Left renal cortex interstitium (tissue), 4 donors: ENCODE measurements around the gene PYDC1. TPM values are rescaled to one million over a fixed set of nuclear protein-coding genes. Genes with fewer than 3 reads are reported as not detected.
"Not testable (repeated sequence)": the region's sequence is repeated elsewhere in the genome, so short reads cannot be mapped to it uniquely, and the experiment has no call there.

Source experiments
- DNase-seq, 4 donors: peaks; one replicate each; pipeline ENCODE4 v3.0.0-alpha.2; 2013; ENCODE audit warnings: low read depth in 4 of 4, low spot score in 2 of 4, missing footprints in 1 of 4
- polyA plus RNA-seq, 4 donors: library from polyadenylated mRNA; unstranded; fragments of 120-200 nt; gene quantifications; one replicate each; pipeline ENCODE4 v1.2.1, GENCODE V29; 2013; ENCODE audit not compliant: insufficient read length in 4 of 4

Gene PYDC1
- polyA plus RNA-seq, 4 donors, result not detected

DNA sequence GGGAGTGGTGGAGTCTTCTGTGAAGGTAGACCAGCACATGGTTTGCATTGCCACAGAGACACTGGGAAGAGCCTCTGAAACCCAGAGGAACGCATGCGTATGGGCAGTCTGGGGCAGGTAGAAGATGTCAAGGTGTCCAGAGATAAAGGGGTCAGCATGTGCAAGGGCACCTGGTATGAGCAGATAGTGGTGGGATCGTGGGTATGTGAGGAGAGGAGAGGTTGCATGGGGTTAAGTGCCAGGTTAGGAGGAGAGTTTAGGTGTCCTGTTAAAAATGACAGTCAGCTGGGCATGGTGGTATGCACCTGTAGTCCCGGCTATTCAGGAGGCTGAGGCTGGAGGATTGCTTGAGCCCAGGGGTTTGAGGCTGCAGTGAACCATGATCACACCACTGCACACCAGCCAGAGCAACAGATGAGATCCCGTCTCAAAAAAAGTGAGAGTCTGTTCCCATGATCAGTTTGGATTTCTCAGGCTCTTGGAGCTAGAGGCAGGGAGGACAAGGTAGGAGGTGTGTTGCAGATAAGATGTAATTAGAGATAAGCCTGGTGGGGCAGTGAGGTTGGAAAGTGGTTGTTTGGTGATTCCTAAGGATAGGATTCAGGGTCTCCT, 17.4 kb downstream of the PYDC1 start:
- DNase-seq, result no peak

DNA sequence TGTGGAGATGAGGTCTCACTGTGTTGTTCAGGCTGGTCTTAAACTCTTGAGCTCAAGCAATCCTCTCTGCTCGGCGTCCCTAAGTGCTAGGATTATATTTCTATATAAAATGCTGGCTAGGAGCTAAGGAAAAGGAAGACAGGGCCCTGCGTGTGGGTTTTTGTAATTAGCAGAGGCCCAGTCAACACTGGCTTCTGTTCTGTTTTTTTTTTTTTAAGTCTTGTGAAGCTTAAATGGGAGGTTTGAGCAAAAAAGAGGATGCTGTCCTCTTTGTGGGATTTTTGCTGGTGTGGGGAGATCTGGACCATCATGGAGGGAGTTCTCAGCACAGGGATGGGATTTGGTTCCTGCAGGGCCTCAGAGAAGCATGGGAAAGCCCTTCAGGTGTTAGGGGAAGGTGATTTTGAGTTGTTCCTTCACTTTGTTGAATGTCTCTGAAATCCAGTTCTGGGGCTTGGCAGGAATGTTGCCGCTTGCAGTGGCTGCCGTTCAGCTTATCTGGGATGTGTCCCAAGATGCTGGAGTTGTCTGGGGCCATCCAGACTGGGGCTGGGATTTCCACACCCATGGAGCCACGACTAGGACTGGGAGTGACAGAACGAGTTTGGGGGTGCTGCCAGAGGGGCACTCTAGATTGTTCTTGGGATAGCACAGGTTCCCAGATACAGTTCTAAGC, 18.6 kb downstream of the PYDC1 start:
- no peak for DNase-seq

- DNase-seq, result no peak
Observed at GRCh38 chr16:31196324-31197088, 20.4 kb downstream of the PYDC1 start.

DNA sequence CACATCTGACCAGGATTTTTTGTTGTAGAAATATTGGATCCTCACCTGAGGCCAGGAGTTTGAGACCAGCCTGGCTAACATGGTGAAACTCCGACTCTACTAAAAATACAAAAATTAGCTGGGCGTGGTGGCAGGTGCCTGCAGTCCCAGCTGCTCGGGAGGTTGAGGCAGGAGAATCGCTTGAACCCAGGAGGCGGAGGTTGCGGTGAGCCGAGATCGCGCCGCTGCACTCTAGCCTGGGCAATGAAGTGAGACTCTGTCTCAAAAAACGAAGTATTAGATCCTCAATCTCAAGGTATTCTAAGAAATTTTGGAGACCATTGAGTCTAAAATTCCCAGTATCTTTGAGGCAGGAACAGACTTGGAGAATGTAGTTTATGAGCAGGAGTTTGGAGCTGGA, 21.1 kb downstream of the PYDC1 start:
- not testable (repeated sequence) for DNase-seq

GRCh38 chr16:31194898-31195297, 22.0 kb downstream of the PYDC1 start:
- DNase-seq, result no peak

DNA sequence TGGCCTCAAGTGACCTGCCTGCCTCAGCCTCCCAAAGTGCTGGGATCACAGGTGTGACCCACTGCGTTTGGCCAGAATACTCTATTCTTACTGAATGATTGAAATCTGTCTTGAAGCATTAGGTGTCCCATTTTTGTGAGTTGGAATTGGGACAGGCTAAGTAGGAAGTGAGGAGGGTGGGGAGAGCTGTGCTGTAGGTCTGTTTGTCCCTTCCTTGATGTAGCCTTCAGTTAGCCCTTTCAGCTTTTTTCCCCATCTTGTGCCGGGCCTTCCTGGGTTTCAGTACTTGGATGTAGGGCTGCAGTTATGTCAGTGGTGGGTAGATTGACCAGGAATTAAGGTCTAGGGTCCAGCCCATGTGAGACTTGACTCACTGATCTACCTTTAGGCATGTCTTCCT, 23.1 kb downstream of the PYDC1 start:
- DNase-seq, result no peak

DNA sequence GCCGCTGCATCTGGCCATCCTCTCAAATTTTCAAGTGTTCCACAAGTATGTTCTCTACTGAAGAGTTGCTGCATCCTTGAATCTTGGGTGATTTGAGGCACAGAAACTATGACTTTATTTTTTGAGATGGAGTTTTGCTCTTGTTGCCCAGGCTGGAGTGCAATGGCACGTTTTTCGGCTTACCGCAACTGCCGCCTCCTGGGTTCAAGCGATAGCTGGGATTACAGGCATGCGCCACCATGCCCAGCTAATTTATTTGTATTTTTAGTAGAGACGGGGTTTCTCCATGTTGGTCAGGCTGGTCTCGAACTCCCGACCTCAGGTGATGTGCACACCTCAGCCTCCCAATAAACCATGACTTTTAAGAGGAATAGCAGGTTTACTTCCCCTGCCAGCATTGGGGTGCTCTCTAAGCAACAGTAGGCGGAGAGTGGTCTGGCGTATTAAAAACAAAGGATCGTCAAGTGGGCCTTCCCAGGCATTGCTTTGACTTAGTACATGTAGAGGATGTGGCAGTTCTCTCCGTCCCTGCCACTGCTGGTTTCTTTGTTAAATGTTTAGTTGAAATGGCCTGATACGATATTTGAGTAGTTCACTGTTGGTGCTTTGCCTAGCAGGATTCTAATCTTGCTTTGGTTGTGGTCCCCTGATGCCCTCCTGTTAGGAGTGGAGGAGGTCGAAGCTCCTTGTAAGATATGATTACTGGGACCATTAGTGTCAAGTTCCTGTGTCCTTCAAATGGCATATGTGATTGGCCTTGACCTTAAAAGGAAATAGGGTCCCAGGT, 23.9 kb downstream of the PYDC1 start:
- DNase-seq, result no peak

- DNase-seq, result no peak
Observed at GRCh38 chr16:31191697-31192428, 25.1 kb downstream of the PYDC1 start.

DNA sequence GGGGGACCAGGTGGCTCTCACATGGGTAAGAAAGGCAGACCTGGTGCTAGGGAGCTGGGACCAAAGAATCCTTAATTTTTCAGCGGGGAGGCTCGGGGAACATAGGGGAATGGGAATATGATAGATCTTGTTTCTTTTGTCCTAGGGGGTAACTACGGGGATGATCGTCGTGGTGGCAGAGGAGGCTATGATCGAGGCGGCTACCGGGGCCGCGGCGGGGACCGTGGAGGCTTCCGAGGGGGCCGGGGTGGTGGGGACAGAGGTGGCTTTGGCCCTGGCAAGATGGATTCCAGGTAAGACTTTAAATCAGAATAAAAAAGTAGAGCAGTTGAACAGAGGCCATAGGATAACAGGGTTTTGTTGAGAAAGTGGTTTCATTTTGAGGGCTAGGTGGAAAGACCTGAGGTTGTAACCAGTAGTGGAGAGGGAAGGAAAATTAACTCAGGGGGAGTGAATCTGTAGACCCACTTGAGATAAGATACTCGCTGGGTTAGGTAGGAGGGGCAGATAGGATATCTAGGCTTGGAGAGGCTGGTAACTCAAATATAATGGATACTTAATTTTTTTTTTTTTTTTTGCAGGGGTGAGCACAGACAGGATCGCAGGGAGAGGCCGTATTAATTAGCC, 26.0 kb downstream of the PYDC1 start:
- no peak for DNase-seq

GRCh38 chr16:31190061-31190460, 26.9 kb downstream of the PYDC1 start:
- no peak for DNase-seq

- DNase-seq, result no peak
Observed at GRCh38 chr16:31189412-31189778, 27.5 kb downstream of the PYDC1 start.

- DNase-seq, result no peak
Observed at GRCh38 chr16:31188450-31189411, 28.2 kb downstream of the PYDC1 start.

- DNase-seq, result no peak
Observed at GRCh38 chr16:31187808-31188189, 29.1 kb downstream of the PYDC1 start.

DNA sequence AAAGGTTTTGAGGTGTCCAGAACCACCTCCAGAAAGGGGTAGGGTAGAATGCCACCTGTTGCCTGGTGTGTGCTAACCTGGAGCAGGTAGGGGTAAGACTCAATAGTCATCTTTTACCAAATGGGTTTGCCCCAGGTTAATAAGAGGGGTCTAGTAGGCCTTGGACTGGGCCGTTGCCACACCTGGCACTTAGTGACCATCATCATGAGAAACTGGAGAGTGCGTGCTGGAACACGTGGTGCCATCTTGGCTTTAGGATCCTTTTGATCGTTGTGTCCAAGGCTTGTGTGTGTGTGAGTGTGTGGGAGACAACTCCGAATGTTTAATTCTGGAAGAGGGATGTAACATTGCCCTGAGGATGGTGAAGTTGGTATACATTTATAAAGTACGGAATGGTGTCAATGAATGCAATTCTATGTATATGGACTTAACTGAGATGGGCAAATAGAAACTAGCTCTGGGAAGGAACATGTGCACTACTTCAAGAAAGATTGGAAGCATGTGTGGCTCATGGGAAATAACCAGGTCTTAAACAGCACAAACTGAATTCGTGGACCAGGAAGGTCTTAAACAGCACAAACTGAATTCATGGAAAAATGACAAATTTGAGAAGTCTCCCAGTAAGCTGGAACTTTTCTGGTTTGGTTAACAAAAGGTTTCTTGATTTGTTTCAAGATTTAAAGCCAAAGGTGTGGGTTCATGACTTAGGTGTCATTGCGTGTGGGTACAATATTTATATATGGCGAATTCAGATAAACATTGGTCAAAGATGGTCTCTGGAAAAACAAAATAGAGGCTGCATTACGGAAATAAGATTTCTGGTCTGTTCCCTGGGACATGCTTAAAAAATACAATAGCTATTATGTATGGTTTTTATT, 29.8 kb downstream of the PYDC1 start:
- DNase-seq, result no peak

DNA sequence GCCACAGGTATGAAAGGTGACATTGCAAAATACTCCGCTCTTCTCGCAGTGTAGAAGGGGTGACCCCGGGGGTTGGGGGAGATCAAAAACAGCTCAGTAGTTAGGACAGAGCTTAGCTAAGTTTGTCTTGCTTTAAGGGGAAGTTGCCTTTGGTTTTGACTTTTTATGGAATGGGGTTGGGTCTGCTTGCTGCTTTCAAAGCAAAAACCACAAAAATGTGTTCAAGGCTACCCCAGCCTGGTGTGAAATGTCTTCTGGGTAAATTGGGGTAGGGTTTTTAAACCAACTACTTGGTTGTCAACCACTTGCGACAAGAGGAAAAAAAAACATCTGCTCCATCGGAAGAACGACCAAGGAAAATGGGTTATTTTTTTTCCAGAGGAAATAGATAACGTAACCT, 30.8 kb downstream of the PYDC1 start:
- DNase-seq, result no peak

DNA sequence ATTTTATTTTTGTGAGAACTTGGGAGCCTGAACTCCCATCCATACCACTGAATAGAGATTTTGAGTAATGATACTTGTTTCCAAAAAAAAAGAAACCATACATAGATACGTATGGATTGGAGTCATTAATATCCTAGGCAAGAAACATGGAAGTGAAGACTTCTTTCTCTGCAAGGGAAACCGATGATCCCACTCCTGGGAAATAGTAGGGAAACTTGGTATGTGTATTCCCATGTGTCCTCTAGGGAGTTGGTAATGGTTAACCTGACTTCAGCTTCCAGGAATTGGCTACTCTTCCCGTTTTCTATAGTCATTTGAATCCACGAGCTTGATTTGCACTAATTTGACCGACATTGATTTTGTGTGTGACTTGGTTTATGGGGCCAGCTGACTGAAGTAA, 31.6 kb downstream of the PYDC1 start:
- no peak for DNase-seq

DNA sequence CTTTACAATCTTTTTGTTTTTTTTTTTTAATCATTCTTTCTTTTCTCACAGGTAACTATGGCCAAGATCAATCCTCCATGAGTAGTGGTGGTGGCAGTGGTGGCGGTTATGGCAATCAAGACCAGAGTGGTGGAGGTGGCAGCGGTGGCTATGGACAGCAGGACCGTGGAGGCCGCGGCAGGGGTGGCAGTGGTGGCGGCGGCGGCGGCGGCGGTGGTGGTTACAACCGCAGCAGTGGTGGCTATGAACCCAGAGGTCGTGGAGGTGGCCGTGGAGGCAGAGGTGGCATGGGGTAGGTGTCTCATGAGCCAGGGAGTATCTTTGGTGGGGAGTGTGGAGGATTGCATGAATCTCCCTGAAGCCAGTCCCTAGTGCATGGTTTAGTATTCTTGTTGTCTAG, 32.0 kb downstream of the PYDC1 start:
- DNase-seq, result no peak
